NCI-H1092 (cell line): ENCODE results near the gene PCDHGA10.
"Not testable (repeated sequence)": the region's sequence is repeated elsewhere in the genome, so short reads cannot be mapped to it uniquely, and the experiment has no call there.

Experiments used
- DNase-seq: peaks from one replicate; lab custom pipeline; 2025; lab: John Stamatoyannopoulos, UW

PCDHGA10 gene

GRCh38 chr5:141420855-141421488, 8.2 kb downstream of the PCDHGA10 start, which contains the start of gene PCDHGA11:
Gene PCDHGA11, plus strand, starts transcription at chr5:141421051. Its CDS starts 177 bp downstream, at chr5:141421228.
- no peak for DNase-seq

GRCh38 chr5:141421489-141421855, 8.7 kb downstream of the PCDHGA10 start:
- DNase-seq: no peak

GRCh38 chr5:141422742-141423291, 10.0 kb downstream of the PCDHGA10 start:
- no peak for DNase-seq

DNA sequence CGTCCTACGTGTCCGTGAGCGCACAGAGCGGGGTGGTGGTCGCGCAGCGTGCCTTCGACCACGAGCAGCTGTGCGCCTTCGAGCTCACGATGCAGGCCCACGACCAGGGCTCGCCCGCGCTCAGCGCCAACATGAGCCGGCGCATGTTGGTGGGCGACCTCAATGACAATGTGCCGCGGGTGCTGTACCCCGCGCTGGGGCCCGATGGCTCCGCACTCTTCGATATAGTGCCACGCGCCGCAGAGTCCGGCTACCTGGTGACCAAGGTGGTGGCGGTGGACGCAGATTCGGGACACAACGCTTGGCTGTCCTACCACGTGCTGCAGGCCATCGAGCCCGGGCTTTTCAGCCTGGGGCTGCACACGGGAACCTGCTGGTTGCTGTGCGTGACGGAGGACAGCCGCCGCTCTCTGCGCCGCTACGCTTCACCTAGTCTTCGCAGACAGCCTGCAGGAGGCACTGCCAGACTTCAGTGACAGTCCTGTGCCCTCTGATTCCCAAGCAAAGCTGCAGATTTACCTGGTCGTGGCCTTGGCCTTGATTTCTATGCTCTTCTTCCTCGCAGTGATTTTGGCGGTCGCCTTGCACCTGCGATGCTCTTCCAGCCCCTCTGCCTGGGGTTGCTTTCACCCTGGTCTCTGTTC, 15.1 kb downstream of the PCDHGA10 start:
- DNase-seq: no peak

- no peak for DNase-seq
Measured at GRCh38 chr5:141430332-141431113, 17.7 kb downstream of the PCDHGA10 start, which contains the start of gene PCDHGA12. Gene PCDHGA12, plus strand, starts transcription at chr5:141430507. Its CDS starts 253 bp downstream, at chr5:141430760.

DNA sequence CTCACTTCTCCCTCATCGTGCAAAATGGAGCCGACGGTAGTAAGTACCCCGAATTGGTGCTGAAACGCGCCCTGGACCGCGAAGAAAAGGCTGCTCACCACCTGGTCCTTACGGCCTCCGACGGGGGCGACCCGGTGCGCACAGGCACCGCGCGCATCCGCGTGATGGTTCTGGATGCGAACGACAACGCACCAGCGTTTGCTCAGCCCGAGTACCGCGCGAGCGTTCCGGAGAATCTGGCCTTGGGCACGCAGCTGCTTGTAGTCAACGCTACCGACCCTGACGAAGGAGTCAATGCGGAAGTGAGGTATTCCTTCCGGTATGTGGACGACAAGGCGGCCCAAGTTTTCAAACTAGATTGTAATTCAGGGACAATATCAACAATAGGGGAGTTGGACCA, 18.5 kb downstream of the PCDHGA10 start:
- no peak for DNase-seq

GRCh38 chr5:141432308-141432707, 19.5 kb downstream of the PCDHGA10 start:
- not testable (repeated sequence) for DNase-seq

GRCh38 chr5:141432726-141433125, 19.9 kb downstream of the PCDHGA10 start:
- not testable (repeated sequence) for DNase-seq

DNA sequence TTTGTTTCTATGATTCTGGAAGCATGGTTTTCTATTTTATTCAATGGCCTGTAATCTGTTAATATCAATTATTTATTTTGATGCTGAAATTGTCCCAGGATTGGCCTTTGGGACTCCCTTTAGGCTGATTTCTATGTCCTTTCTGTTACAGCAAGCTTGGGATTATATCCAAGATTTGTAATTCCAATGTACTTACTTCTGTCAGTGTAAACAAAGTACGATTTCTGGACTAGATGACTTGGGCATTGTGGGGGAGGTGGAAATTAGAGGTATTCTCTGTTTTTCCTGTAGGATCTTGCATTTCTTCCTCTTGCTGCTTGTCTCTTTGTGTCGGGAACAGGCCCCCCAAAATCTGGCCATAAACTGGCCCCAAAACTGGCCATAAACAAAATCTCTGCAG, 21.2 kb downstream of the PCDHGA10 start:
- DNase-seq: no peak

DNA sequence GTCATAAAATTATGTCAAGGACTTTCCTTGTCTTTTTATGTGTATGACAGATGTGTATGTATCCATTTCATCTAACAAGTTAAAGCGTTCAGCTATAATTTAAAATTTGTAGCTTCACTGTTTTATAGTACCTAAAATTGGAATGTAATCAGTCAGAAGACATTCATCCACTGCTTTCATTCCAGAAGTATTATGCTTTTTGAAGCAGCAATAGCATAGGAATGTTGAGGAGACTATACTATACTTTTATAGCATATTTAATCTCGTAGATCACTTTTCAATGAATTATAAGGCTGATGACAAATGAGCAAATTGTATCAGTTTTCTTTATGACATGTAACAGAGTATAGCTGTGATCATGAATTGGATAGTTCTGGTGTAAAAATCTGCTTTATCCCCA, 24.4 kb downstream of the PCDHGA10 start:
- no peak for DNase-seq

DNA sequence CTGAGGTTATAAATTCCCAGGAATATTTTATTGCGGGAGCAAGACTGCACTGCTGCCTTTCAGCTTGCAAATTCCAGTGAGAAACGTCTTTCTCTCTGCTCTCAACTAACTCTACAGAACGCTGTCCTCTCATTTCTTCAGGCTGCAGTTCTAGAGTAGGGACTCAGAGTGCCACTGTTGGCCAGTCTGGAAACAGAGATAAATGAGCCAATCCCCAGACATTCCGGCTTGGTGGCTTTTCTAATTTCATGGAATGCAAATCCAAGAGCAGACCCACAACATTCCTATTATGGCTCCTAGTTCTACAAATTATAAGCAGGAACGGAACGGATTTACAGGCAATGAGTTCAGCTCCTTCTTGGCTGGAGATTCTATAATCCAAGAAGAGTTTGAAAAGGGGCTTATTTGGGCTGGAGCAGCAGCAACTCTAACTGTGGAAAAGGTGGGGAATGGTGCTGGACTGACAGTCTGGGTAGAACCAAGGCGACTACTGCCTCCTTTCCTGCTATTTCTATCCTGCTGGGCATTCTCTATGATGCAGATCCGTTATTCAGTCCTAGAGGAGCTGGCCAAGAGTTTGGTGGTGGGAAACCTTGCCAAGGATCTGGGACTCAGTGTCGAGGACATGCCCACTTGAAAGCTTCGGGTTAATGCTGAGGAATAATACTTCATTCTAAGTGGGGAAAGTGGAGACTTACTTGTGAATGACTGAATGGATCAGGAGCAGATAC, 26.8 kb downstream of the PCDHGA10 start:
- DNase-seq: no peak

GRCh38 chr5:141440341-141440740, 27.6 kb downstream of the PCDHGA10 start:
- DNase-seq: no peak

DNA sequence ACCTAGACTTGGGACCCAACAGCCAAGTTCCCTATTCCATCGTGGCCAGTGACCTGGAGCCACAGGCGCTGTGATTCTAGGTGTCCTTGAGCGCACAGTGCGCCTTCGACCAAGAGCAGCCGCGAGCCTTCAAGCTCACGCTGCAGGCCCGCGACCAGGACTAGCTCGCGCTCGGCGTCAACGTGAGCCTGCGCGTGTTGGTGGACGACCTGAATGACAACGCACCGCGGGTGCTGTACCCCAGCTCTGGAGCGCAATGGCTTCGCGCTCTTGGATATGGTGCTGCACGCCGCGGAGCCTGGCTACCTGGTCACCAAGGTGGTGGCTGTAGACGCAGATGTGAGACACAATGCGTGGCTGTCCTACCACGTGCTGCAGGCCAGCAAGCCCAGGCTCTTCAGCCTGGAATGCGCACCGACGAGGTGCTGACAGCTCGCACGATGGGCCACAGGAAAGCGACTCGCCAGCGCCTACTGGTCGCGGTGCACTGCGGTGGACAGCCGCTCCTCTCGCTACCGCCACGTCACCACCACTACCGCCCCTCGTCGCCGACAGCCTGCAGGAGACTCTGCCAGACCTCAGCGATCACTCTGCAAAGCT, 28.9 kb downstream of the PCDHGA10 start:
- no peak for DNase-seq

DNA sequence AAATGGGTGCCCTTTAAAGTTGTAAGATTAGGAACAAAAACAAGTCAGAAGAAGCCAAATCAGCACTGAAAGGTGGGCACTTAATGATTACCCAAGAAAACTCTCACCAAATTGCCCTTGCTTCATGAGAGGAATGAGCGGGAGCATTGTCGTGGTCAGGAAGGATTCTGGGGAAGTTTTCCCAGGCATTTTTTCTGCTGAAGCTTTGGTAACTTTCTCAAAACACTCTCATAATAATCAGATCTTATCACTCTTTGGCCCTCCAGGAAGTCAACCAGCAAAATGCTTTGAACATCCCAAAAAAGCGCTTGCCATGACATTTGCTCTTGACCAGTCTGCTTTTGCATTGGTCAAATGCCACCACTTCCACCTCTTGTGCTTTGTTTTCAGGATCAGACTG, 52.6 kb downstream of the PCDHGA10 start:
- no peak for DNase-seq
